ENCODE results near the gene EML6.
"Not testable (repeated sequence)": the region's sequence is repeated elsewhere in the genome, so short reads cannot be mapped to it uniquely, and the experiment has no call there.

The EML6 gene

GRCh38 chr2:54988612-54989011 lies 265.1 kb downstream of the EML6 start:
- TF ChIP-seq POLR2A (IDR thresholded peaks at IDR 0.05; ENCODE audit: extremely low read depth, insufficient read length) (no peak), MYC (IDR thresholded peaks at IDR 0.05; ENCODE audit: low read depth, low read length) (no peak), CTCF (IDR thresholded peaks at IDR 0.05; ENCODE audit: low read depth, low read length) (no peak), MAX (IDR thresholded peaks at IDR 0.05; ENCODE audit: low read depth, low read length) (no peak)
- DNase-seq (ENCODE audit: low read depth) = no peak
- H3K4me3 ChIP-seq (ENCODE audit: low read depth, low read length) = no peak overlapping the region

GRCh38 chr2:54990694-54991093 lies 267.2 kb downstream of the EML6 start:
- H3K4me3 ChIP-seq (ENCODE audit: low read depth, low read length); DNase-seq (ENCODE audit: low read depth): not testable (repeated sequence)

- no peak for DNase-seq (ENCODE audit: low read depth)
- no peak for TF ChIP-seq MAX (IDR thresholded peaks at IDR 0.05; ENCODE audit: low read depth, low read length)
- H3K4me3 ChIP-seq (ENCODE audit: low read depth, low read length) = no peak overlapping the region
Observed at GRCh38 chr2:54995553-54995952, 272.1 kb downstream of the EML6 start.

GRCh38 chr2:54997826-54998225 lies 274.4 kb downstream of the EML6 start:
- H3K4me3 ChIP-seq (ENCODE audit: low read depth, low read length) = no peak overlapping the region
- TF ChIP-seq MAX (IDR thresholded peaks at IDR 0.05; ENCODE audit: low read depth, low read length) = no peak
- no peak for DNase-seq (ENCODE audit: low read depth)

- no peak overlapping the region for H3K4me3 ChIP-seq (ENCODE audit: low read depth, low read length)
- DNase-seq (ENCODE audit: low read depth) = peak; percentile 60
- TF ChIP-seq CTCF (IDR thresholded peaks at IDR 0.05; ENCODE audit: low read depth, low read length) (no peak), POLR2A (IDR thresholded peaks at IDR 0.05; ENCODE audit: extremely low read depth, insufficient read length) (no peak), MYC (IDR thresholded peaks at IDR 0.05; ENCODE audit: low read depth, low read length) (no peak), MAX (IDR thresholded peaks at IDR 0.05; ENCODE audit: low read depth, low read length) (no peak)
Observed at GRCh38 chr2:54999182-54999581, 275.7 kb downstream of the EML6 start.

GRCh38 chr2:55000341-55000740 lies 276.9 kb downstream of the EML6 start:
- peak; percentile 37 for DNase-seq (ENCODE audit: low read depth)
- TF ChIP-seq CTCF (IDR thresholded peaks at IDR 0.05; ENCODE audit: low read depth, low read length) (no peak), MYC (IDR thresholded peaks at IDR 0.05; ENCODE audit: low read depth, low read length) (no peak), MAX (IDR thresholded peaks at IDR 0.05; ENCODE audit: low read depth, low read length) (no peak), POLR2A (IDR thresholded peaks at IDR 0.05; ENCODE audit: extremely low read depth, insufficient read length) (no peak)
- no peak overlapping the region for H3K4me3 ChIP-seq (ENCODE audit: low read depth, low read length)

GRCh38 chr2:55001716-55002115 lies 278.3 kb downstream of the EML6 start:
- TF ChIP-seq MAX (IDR thresholded peaks at IDR 0.05; ENCODE audit: low read depth, low read length) (no peak), CTCF (IDR thresholded peaks at IDR 0.05; ENCODE audit: low read depth, low read length) (no peak), MYC (IDR thresholded peaks at IDR 0.05; ENCODE audit: low read depth, low read length) (no peak), POLR2A (IDR thresholded peaks at IDR 0.05; ENCODE audit: extremely low read depth, insufficient read length) (no peak)
- DNase-seq (ENCODE audit: low read depth) = no peak
- no peak overlapping the region for H3K4me3 ChIP-seq (ENCODE audit: low read depth, low read length)
